GM19468 (cell line): ENCODE data around the gene SPX.

Source experiments
- ATAC-seq: cut with Tn5 transposase; IDR thresholded peaks from one replicate; pipeline ENCODE4 v1.9.1; 2021; ENCODE audit warnings: mild to moderate bottlenecking, moderate library complexity, moderate number of reproducible peaks; ENCODE audit not compliant: unreplicated experiment; ENCODE audit errors: extremely low read depth

Gene SPX, protein sequence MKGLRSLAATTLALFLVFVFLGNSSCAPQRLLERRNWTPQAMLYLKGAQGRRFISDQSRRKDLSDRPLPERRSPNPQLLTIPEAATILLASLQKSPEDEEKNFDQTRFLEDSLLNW

DNA sequence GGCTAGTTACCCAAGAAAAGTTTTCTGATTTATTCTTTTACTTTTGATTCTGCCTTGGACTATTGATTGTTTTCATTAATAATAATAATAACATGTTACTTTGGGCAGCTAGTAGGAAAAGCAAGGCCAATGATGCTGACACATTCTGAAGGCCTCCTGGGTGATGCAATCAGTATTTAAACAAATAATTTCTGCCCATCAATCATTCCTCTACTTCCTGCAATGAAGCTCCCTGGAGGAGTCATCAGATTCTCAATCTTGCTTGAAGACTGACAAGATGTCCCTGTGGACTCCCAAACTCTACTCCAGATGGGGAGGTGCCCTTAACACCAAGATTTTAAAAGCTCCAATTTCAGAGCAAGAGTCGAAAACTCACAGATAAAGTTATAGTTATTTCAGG lies at the start of gene SPX:
SPX (plus strand) TSS at position 244 of the 400 bp plus-strand sequence. CDS start 177 bp downstream, outside the sequence.
- no peak for ATAC-seq

DNA sequence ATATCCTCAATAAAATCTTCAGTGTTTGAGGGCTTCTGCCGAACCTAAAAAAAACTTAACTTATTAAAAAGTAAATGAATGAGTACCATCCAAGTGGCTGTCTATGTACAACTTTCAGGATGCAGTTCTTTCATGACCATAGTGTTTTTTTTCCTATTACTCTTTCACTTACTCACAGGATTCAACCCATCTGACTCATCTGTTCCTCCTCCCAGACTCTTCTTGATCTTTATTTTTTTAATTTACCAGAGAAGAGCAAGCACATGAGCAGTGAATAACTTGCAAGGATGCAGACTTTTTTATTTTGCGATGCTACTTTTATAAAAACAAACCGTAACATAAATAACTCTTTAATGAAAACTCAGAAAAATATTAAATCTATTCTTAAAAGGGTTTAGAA lies 49.1 kb upstream of the SPX start:
- no peak for ATAC-seq

DNA sequence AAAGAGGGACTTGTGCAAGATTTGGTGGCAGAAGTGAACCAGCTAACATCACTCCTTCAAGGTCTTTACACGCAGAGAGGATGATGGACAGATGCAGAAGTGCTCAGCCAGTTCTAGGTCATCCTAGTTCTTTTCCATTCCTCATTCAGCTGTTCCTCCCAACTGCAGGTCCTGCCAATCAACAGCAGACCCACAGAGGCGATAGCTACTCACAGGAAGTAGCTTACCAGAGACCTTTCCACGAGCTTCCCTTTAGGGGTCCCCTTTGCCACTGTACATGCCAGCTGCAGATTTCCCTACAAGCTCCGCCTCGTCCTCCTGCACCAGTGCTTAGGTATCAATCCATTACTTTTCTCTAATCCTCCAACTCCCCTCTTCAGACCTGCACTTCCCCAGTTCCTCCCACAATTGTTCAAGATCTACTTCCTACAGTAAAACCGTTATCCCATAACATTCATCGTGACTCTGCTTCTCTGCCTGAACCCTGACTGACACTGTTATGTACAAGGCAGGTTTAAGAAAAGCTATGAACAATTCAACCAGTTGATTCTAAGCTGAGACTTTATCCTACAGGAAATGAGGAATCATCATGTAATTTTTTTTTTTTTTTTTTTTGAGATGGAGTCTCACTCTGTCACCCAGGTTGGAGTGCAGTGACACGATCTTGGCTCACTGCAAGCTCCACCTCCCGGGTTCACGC lies 47.2 kb upstream of the SPX start:
- ATAC-seq = no peak

DNA sequence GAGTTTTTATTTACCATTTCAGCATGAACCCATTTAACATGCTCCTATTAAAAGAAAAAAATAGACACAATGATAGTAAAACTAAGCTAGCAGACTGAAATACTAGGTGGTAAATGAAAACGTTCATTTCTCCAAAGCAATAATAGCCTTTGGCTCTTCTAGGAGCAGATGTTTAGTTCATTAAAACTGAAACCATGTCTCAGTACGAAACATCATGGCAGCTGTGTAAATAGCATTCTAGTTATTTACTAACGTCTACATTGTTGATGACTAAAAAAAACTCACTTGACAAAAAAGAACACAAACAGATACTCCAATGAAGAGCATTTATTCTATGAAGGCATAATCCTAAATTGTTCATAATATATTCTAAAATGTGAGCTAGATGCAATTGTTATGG lies 42.6 kb upstream of the SPX start:
- no peak for ATAC-seq

DNA sequence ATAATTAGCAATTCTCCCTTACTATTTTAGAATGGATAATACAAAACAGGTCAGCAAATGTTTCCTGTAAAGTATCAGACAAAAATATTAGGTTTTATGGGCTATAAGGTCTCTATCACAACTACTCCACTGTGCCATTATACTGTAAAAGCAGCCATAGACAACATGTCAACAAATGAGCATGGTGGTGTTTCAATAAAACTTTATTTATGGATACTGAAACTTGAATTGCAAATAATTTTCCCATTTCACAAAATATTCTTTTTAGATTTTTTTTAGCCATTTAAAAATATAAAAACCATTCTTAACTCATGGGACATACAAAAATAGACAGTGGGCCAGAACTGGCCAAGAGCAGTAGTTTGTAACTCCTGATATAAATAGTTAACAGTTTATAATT lies 40.1 kb upstream of the SPX start:
- no peak for ATAC-seq

DNA sequence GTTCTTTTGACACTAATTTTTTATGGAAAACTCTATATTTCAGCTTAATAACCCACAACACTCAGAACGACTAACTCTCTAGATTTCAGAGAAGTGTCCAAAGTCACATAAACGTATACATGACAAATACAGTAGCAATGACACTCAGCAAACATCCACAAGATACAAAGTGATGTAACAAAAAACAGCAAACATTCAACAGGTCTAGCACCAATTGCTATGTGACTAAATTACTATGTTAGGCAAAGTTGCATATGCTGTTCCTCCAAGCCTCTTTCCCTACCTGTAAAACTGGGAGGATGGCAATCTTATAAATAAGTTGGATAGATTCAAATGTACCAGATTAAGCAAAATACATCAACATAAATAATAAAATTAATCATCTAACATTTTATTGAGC lies 26.3 kb upstream of the SPX start:
- ATAC-seq = no peak

DNA sequence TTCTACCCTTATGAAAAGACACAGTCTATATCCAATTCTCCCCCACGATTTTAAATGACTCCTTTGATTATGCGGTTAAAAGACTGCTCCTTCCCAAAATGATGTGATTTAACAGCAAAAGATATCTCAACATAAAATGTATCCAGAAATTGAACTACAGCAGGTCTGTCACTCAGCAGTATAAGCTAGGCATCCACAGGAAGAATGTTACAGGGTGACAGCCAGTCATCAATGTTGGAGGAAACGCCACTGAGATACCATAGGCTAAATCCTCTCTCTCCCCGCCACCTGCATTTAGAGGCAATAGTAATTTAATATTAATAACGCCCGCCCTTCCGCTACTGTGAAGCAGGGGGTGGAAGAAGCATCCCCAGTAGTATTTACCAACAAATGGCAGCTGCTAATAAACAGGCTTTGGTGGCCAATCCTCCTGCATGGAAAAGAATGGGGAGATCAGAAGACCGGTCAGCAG lies 25.3 kb upstream of the SPX start:
- ATAC-seq = no peak

DNA sequence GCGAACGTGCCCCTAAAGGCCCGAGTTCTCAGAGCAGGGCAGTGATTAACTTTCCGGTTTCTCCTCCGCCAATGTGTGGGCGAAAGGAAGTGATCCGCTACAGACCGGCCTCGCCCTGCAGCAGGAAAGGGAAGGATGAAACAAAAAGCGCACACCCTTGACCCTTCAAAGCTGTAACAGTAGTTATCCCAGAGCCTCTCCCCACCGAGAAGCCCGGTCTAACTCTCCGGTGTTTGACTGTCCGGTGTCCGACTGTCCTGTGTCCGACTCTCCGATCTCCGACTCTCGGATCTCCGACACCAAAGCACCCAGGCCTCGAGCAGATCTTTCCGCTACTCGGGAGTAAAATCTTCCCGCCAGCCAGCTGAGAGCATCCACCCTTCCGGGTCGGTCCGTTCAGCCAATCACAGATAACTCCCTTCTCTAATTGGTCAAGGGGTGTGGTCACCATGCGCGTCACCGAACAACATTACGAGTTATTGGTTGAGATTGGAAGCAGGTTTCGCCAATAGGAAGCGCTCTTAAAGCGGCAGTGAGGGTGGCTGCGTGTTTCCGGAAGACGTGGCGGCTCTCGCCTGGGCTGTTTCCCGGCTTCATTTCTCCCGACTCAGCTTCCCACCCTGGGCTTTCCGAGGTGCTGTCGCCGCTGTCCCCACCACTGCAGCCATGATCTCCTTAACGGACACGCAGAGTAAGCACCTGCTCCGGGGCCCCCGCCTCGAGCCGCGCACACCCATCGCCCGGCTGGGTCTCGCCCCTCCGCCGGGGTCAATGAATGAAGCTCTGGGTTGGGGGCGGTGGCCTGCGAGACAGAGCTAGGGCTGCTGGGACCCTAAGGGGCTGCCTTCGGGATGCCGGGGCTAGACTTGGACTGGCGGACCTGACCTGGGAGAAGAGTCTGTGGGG lies 24.6 kb upstream of the SPX start, which contains the start of the genes GOLT1B and RECQL:
GOLT1B (plus strand) TSS at position 532 of the 906 bp plus-strand sequence; CDS start at position 667, 135 bp downstream.
RECQL (minus strand) TSS at position 378 of the 906 bp plus-strand sequence. CDS start 2,065 bp downstream, outside the sequence.
- peak; percentile 99 for ATAC-seq

DNA sequence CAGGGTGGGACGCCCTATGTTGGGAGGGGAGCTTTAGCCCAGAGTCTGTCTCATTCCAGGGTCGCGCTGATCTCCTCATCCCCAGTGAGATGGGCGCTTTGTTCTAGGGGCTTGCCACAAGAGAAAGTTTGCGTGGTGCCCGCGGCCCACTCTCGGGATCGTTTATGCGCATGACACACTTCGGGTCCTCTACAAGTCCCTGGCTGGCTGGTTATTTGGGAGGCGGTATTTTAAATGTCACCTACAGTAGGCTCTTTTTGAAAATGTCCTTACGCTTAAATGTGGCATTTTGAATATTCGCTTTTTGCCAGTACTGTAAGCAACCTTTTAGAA lies 24.0 kb upstream of the SPX start:
- ATAC-seq = no peak

DNA sequence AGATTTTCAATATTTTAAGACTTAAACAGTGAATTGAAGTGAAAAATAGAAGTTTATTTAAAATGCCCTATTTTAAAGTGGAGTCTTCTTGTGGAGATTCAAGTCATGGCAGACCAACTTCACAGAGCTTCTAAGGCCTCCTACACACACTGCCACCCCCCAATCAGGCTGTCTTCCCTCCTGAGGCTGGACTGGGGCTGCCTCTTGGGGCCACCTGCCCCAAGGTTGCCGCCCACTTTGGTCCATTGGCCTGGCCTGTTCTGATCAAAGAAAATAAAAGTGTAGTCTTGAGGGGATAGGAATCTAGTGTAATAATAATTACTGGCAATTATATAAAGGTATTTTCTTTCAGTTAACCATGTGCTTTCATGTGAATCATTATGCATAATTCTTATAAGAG lies 23.2 kb upstream of the SPX start:
- ATAC-seq = no peak

DNA sequence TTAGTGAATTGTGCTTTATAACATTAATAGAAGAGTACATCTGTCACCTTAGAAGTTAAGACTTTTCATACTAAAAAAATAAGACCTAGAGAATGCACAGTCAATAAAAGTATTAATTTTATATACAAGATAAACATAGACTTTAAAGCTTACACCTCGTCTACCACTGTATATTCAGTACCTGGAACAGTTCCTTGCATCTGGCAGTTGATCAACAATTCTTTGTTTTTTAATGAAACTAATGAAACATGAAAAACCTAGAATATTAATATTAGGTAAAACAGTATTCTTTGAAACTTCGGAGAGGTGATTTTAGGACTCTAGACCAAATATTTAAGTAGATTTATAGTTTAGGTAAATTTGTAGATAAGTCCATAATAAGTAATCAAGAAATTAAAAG lies 20.2 kb upstream of the SPX start:
- no peak for ATAC-seq

DNA sequence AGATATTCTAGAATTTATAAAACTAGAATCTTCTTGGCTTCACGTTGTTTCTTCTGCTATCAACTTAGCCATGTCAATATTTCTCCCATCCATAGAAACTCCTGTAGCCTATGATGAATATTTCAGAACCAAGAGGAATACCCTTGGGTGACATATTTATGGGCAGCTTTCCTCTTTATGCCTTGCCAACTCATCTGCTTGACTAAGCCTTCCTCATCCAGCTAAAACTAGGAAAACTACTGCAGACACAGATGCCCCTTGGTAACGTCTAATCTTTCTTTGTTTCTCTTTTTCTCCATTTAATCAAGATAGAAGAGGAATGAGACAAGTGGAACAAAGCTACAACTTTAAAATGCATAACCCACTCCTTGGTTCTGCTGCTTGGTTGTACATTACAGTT lies 18.2 kb upstream of the SPX start:
- no peak for ATAC-seq

DNA sequence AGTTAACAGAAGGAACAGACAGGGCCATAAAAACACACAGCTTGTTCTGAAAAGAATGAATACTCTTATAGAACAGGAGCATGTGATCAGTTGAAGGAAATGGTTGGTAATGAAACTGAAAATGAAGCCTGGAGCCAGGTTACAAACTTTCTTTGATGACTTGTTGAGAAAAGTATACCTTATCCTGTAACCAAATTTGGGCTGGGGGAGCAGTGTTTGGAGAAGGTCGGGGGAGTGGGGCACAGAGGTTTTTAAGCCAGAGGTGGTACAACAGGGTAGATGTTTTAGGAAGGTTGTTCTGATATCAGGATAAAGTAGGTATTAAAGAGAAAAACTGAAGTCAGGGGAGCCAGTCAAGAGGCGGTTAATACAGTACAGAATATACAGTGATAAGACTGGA lies 16.3 kb upstream of the SPX start:
- peak; percentile 94 for ATAC-seq

DNA sequence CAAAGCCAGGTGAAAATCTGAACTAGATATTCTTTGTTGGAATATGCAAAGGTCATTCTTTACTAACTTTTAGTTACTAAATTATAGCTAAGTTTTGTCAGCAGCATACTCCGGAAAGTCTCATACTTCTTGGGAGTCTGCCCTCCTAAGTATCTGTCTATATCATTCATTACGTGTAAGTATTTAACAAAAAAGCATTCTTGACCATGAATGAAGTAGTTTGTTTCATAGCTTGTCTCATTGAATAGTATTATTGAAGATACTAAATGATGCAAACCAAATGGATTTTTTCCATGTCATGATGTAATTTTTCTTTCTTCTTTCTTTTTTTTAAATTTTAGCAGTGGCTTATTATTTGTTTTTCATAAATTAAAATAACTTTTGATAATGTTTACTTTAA lies 9.8 kb upstream of the SPX start:
- no peak for ATAC-seq

DNA sequence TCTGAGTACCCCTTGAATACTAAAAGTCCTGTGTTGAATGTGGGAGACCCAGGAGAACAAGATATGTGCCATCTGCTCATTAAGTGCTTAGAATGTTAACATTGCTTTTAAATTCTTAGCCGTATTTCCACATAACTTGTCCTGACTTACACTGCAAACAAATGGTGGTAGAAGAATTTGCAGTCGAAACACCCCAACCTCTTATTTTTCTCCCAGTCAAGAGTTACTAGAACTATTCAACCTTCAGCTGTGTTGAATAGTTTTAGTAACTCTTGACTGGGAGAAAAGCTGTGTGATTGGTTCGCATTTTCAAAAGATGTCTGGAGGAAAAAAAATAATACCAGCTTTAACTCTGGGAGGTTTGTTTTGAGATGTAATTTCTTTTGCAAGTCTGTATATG lies 7.6 kb upstream of the SPX start:
- no peak for ATAC-seq

DNA sequence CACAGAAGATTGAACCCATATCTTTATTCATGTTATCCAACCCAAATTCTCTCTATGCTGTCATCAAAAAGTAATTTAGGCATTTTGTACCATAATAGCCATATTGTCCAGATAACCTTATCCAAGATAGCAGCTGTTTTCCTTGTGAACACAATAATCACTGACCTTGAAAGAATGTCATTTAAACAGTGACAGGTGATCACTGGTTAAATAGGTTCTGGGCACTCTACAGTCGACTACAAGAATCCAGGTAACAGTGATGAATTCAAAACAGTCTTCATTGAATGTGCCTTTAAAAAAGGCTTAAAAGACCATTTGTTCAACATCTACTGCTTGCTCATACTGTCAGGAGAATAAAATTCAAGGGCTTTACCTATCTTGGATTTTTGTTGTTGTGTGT lies 4.6 kb upstream of the SPX start:
- no peak for ATAC-seq

DNA sequence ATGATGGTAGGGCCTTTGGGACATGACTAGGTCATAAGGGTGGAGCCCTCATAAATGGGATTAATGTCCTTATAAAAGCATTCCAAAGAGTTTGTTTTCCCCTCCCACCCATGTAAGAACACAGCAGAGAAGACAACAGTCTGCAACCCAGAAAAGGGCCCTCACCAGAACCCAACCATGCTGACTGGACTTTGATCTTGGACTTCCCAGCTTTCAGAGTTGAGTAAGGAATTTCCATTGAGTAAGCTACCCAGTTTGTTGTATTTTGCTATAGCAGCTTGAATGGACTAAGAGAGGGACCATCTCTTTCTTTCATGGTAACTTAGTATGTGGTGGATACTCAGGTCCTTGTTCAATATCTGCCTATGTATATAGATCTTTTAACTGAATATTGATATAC lies 2.9 kb upstream of the SPX start:
- ATAC-seq = no peak

DNA sequence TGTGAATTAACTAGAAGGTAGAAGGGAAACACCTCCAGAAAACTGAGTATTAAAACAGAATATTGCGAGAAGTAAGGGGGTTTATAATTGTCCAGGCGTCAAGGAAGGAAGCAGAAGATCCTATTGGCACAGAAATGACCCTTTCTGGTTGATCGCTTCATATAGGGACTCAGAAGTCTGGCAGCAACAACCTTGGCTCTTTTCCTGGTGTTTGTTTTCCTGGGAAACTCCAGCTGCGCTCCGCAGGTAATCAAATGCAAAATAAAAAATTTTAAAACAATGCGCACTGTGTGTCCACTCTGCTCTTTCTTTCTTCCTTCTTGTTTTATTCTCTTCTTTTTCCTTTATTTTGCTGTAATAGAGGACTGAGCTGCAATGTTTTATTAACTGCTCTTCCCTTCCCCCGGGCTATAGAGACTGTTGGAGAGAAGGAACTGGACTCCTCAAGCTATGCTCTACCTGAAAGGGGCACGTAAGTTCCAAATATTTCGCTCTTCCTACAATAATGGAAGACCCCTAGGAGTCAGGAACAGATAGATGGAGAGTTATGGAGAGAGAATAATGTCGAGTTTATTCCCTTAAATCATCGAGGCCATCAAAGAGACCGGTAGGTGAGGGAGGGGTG lies 737 bp downstream of the SPX start:
- ATAC-seq = no peak

DNA sequence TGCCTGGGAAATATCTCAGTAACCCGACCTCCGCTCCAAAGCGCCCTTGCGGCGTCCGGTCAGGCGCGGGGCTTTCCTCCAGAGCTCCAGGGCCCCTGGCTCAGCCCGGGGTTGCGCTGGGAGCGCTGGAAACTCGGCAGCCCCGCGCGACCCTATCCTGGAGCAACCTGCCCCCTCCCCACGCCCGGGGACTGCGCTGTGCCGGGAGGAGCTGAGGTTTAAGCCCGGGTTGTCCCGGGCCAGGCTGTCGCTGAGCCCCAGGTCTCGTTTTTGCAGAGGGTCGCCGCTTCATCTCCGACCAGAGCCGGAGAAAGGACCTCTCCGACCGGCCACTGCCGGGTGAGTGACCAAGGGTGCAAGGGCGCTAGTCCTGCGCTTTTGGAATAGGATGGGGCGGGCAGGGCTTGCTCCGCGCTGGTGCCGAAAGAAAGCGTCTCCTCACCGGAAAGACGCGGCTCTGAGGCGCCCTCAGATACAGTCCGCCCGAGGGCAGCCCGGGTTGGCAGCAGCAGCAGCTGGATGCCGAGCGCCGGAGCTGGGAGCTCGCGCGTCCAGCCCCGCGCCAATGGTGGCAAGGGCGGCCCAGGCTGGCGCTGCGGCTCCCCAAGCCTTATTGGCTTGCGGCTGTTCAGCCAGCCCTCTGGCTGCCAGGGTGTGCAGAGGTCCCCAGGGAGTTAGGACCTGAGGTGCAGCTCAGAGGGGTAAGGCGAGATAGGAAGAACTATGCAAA lies 1.5 kb downstream of the SPX start:
- peak; percentile 81 for ATAC-seq

DNA sequence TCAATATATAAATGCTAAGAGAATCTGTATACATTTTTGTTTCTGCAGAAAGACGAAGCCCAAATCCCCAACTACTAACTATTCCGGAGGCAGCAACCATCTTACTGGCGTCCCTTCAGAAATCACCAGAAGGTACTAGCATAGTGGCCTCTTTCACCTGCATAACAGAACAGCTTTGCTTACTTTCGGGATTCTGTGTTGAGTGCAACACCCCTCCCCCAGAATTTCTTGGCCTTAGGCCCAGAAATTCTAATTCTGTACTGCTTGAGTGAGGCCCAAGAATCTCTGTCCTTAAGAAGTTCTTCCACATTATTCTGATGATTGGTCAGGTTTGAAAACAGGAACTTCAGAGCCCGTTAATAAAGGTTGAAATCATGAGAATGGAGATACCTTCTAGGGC lies 2.9 kb downstream of the SPX start:
- no peak for ATAC-seq
